ENCODE results near the gene CPED1.
"Not testable (repeated sequence)": the region's sequence is repeated elsewhere in the genome, so short reads cannot be mapped to it uniquely, and the experiment has no call there.

Gene CPED1

GRCh38 chr7:121027761-121028669 is 39.5 kb downstream of the CPED1 start:
- no peaks in the 10 kb centered on the region for H3K36me3 Mint-ChIP-seq (ENCODE audit: low read depth)
- H3K27ac Mint-ChIP-seq, result no peak overlapping the region
- H3K4me1 Mint-ChIP-seq (ENCODE audit: low read depth), result no peaks in the 10 kb centered on the region
- no peak overlapping the region for H3K4me3 Mint-ChIP-seq
- peaks cover 6% of the 10 kb centered on the region for H3K27me3 Mint-ChIP-seq
- H3K9me3 Mint-ChIP-seq, result peaks cover 3% of the 10 kb centered on the region

GRCh38 chr7:121029302-121029701 is 40.8 kb downstream of the CPED1 start:
- Mint-ChIP-seq H3K27ac (no peak overlapping the region), H3K9me3 (peaks cover 3% of the 10 kb centered on the region), H3K4me3 (no peak overlapping the region), H3K27me3 (peaks cover 6% of the 10 kb centered on the region), H3K4me1 (ENCODE audit: low read depth) (no peaks in the 10 kb centered on the region), H3K36me3 (ENCODE audit: low read depth) (no peaks in the 10 kb centered on the region)

- Mint-ChIP-seq H3K27me3 (peaks cover 6% of the 10 kb centered on the region), H3K4me1 (ENCODE audit: low read depth) (no peaks in the 10 kb centered on the region), H3K9me3 (peaks cover 3% of the 10 kb centered on the region), H3K27ac (no peak overlapping the region), H3K36me3 (ENCODE audit: low read depth) (no peaks in the 10 kb centered on the region), H3K4me3 (no peak overlapping the region)
Measured at GRCh38 chr7:121030308-121030707, 41.8 kb downstream of the CPED1 start.

- Mint-ChIP-seq H3K27ac (no peak overlapping the region), H3K27me3 (no peaks in the 10 kb centered on the region), H3K4me1 (ENCODE audit: low read depth) (no peaks in the 10 kb centered on the region), H3K36me3 (ENCODE audit: low read depth) (no peaks in the 10 kb centered on the region), H3K4me3 (no peak overlapping the region), H3K9me3 (no peaks in the 10 kb centered on the region)
Measured at GRCh38 chr7:121032645-121033460, 44.3 kb downstream of the CPED1 start.

- H3K27ac Mint-ChIP-seq, result no peak overlapping the region
- no peaks in the 10 kb centered on the region for H3K9me3 Mint-ChIP-seq
- H3K27me3 Mint-ChIP-seq, result no peaks in the 10 kb centered on the region
Measured at GRCh38 chr7:121034929-121035328, 46.4 kb downstream of the CPED1 start.

GRCh38 chr7:121036776-121037175 is 48.3 kb downstream of the CPED1 start:
- not testable (repeated sequence) for H3K27me3 Mint-ChIP-seq; H3K4me3 Mint-ChIP-seq; H3K4me1 Mint-ChIP-seq (ENCODE audit: low read depth); H3K36me3 Mint-ChIP-seq (ENCODE audit: low read depth); H3K9me3 Mint-ChIP-seq; H3K27ac Mint-ChIP-seq

More at GRCh38 chr7:121034929-121035328, 46.4 kb downstream of the CPED1 start:
- H3K4me3 Mint-ChIP-seq, result no peak overlapping the region
- H3K4me1 Mint-ChIP-seq (ENCODE audit: low read depth), result no peaks in the 10 kb centered on the region
- no peaks in the 10 kb centered on the region for H3K36me3 Mint-ChIP-seq (ENCODE audit: low read depth)

GRCh38 chr7:121037329-121037728 is 48.8 kb downstream of the CPED1 start:
- H3K9me3 Mint-ChIP-seq; H3K27me3 Mint-ChIP-seq; H3K4me1 Mint-ChIP-seq (ENCODE audit: low read depth); H3K36me3 Mint-ChIP-seq (ENCODE audit: low read depth); H3K4me3 Mint-ChIP-seq; H3K27ac Mint-ChIP-seq: not testable (repeated sequence)

- no peak overlapping the region for H3K4me3 Mint-ChIP-seq
- H3K4me1 Mint-ChIP-seq (ENCODE audit: low read depth), result no peaks in the 10 kb centered on the region
- H3K27me3 Mint-ChIP-seq, result peaks cover 4% of the 10 kb centered on the region
- no peaks in the 10 kb centered on the region for H3K9me3 Mint-ChIP-seq
- no peaks in the 10 kb centered on the region for H3K36me3 Mint-ChIP-seq (ENCODE audit: low read depth)
- no peak overlapping the region for H3K27ac Mint-ChIP-seq
Measured at GRCh38 chr7:121037957-121038716, 49.6 kb downstream of the CPED1 start.

GRCh38 chr7:121038717-121039509 is 50.4 kb downstream of the CPED1 start:
- Mint-ChIP-seq H3K36me3 (ENCODE audit: low read depth) (no peaks in the 10 kb centered on the region), H3K27ac (no peak overlapping the region), H3K4me3 (no peak overlapping the region), H3K27me3 (peaks cover 4% of the 10 kb centered on the region), H3K4me1 (ENCODE audit: low read depth) (no peaks in the 10 kb centered on the region), H3K9me3 (no peaks in the 10 kb centered on the region)

- H3K4me1 Mint-ChIP-seq (ENCODE audit: low read depth), result no peaks in the 10 kb centered on the region
- H3K27ac Mint-ChIP-seq, result no peak overlapping the region
- peaks cover 4% of the 10 kb centered on the region for H3K27me3 Mint-ChIP-seq
- H3K9me3 Mint-ChIP-seq, result no peaks in the 10 kb centered on the region
- H3K36me3 Mint-ChIP-seq (ENCODE audit: low read depth), result no peaks in the 10 kb centered on the region
- no peak overlapping the region for H3K4me3 Mint-ChIP-seq
Measured at GRCh38 chr7:121039510-121039822, 51.0 kb downstream of the CPED1 start.

GRCh38 chr7:121039994-121040393 is 51.5 kb downstream of the CPED1 start:
- peaks cover 4% of the 10 kb centered on the region for H3K27me3 Mint-ChIP-seq
- no peak overlapping the region for H3K4me3 Mint-ChIP-seq
- H3K36me3 Mint-ChIP-seq (ENCODE audit: low read depth), result no peaks in the 10 kb centered on the region
- H3K4me1 Mint-ChIP-seq (ENCODE audit: low read depth), result no peaks in the 10 kb centered on the region
- H3K27ac Mint-ChIP-seq, result no peak overlapping the region
- no peaks in the 10 kb centered on the region for H3K9me3 Mint-ChIP-seq

- Mint-ChIP-seq H3K9me3 (no peaks in the 10 kb centered on the region), H3K4me3 (no peak overlapping the region), H3K36me3 (ENCODE audit: low read depth) (no peaks in the 10 kb centered on the region), H3K27ac (no peak overlapping the region), H3K27me3 (peaks cover 4% of the 10 kb centered on the region), H3K4me1 (ENCODE audit: low read depth) (no peaks in the 10 kb centered on the region)
Measured at GRCh38 chr7:121041516-121042148, 53.1 kb downstream of the CPED1 start.

- Mint-ChIP-seq H3K27me3 (peaks cover 4% of the 10 kb centered on the region), H3K4me1 (ENCODE audit: low read depth) (no peaks in the 10 kb centered on the region), H3K4me3 (no peak overlapping the region), H3K9me3 (no peaks in the 10 kb centered on the region), H3K36me3 (ENCODE audit: low read depth) (no peaks in the 10 kb centered on the region), H3K27ac (no peak overlapping the region)
Measured at GRCh38 chr7:121042195-121042594, 53.7 kb downstream of the CPED1 start.

GRCh38 chr7:121042899-121043298 is 54.4 kb downstream of the CPED1 start:
- H3K4me3 Mint-ChIP-seq, result no peak overlapping the region
- H3K9me3 Mint-ChIP-seq, result no peaks in the 10 kb centered on the region
- H3K27me3 Mint-ChIP-seq, result peaks cover 4% of the 10 kb centered on the region
- no peaks in the 10 kb centered on the region for H3K36me3 Mint-ChIP-seq (ENCODE audit: low read depth)
- H3K4me1 Mint-ChIP-seq (ENCODE audit: low read depth), result no peaks in the 10 kb centered on the region
- no peak overlapping the region for H3K27ac Mint-ChIP-seq

Data from stimulated activated naive CD8-positive, alpha-beta T cell treated with anti-CD3 and anti-CD28 coated beads, Interleukin-15, Interleukin-2, amounts not matched to agents 100 ng/mL and 50 ng/mL, for 24 hours (primary cell).